Stomach (tissue), 9 donors: Measurements from ENCODE around the gene SLC12A7. TPM values are rescaled to one million over a fixed set of nuclear protein-coding genes. Genes with fewer than 3 reads are reported as not detected.

Experiments
- DNase-seq, 2 donors: peaks; one replicate each; pipeline versions ENCODE4 v3.0.0 to v3.0.0-alpha.2; 2013 to 2019
- H3K27ac ChIP-seq, 5 donors: fragments of 200-600 bp in 4 of 5; sonication (generic) in 4 of 5; one replicate each; pipeline ENCODE4 v1.5.1; 2013 to 2019; ENCODE audit warnings: mild to moderate bottlenecking in 1 of 5, moderate library complexity in 1 of 5
- H3K27me3 ChIP-seq, 3 donors: fragments of 200-600 bp; sonication (generic); one replicate each; pipeline ENCODE4 v1.5.1; 2017 to 2019; ENCODE audit warnings: mixed run types in 1 of 3
- H3K36me3 ChIP-seq, 4 donors: fragments of 200-600 bp; sonication (generic); 1 replicate in 3 of 4; 2 replicates in 1 of 4; pipeline ENCODE4 v1.5.1; 2016 to 2019
- H3K4me1 ChIP-seq, 4 donors: fragments of 200-600 bp; sonication (generic); one replicate each; pipeline ENCODE4 v1.5.1; 2016 to 2019
- H3K4me3 ChIP-seq, 4 donors: fragments of 200-600 bp; sonication (generic) in 3 of 4; one replicate each; pipeline ENCODE4 v1.5.1; 2016 to 2019; ENCODE audit warnings: mild to moderate bottlenecking in 1 of 4
- H3K9me3 ChIP-seq, 4 donors: fragments of 200-600 bp; sonication (generic); one replicate each; pipeline ENCODE4 v1.5.1; 2016 to 2019
- EP300 ChIP-seq: sonication (generic); formaldehyde crosslinking; IDR thresholded peaks from one replicate; pipeline ENCODE4 v1.6.1; 2017; ENCODE audit warnings: antibody characterized with exemption
- POLR2A ChIP-seq, 4 donors: fragments of 450-650 bp; IDR thresholded peaks; one replicate each; pipeline ENCODE4 v1.6.1; 2016; ENCODE audit warnings: antibody characterized with exemption in 4 of 4, control low read depth in 2 of 4, mild to moderate bottlenecking in 1 of 4, moderate library complexity in 1 of 4
- POLR2AphosphoS5 ChIP-seq, 3 donors: sonication (generic); formaldehyde crosslinking; IDR thresholded peaks; one replicate each; pipeline ENCODE4 v1.6.1; 2016; ENCODE audit warnings: antibody characterized with exemption in 3 of 3
- WGBS, 5 donors: extraction: QIAGEN DNeasy Blood & Tissue Kit in 3 of 5; methylation state at CpG; one replicate each; pipeline versions ENCODE4 v1.1.5 to v1.1.7; 2013 to 2018; 5-methylcytosine and 5-hydroxymethylcytosine counted together
- intact Hi-C: fragments of 100-400 bp; cut with DNase I; formaldehyde crosslinking; loops from one replicate; pipeline ENCODE4 v1.15.1; 2023; ENCODE audit warnings: low total_unique reads
- polyA plus RNA-seq, 3 donors: library from polyadenylated mRNA; stranded (reverse); fragments of 200-250 nt; gene quantifications; one replicate each; pipeline ENCODE4 v1.2.3, GENCODE V29; 2013
- total RNA-seq, 5 donors: library from RNA; depleted of rRNA; stranded (reverse); fragments of >200 nt; gene quantifications; one replicate each; pipeline versions ENCODE4 v1.1.0 to v1.2.3, GENCODE V29; 2014 to 2016
- TF ChIP-seq, protein P1 (sequence below), 7 experiments: fragments of 450-650 bp in 4 of 7; fragments of 200-600 bp in 3 of 7; sonication (generic) in 3 of 7; IDR thresholded peaks; one replicate each; pipeline ENCODE4 v1.5.1; 2016 to 2019; ENCODE audit warnings: antibody characterized with exemption in 7 of 7, control low read depth in 2 of 7, mild to moderate bottlenecking in 1 of 7
- donor health status: healthy with polysubstance abuse.
- donor health status: Bipolar disorder and iron deficiency.
- donor health status: healthy.

Gene SLC12A7
- total and polyA plus RNA-seq, 8 donors, result 4.7 to 346 (median 37.7) TPM

DNA sequence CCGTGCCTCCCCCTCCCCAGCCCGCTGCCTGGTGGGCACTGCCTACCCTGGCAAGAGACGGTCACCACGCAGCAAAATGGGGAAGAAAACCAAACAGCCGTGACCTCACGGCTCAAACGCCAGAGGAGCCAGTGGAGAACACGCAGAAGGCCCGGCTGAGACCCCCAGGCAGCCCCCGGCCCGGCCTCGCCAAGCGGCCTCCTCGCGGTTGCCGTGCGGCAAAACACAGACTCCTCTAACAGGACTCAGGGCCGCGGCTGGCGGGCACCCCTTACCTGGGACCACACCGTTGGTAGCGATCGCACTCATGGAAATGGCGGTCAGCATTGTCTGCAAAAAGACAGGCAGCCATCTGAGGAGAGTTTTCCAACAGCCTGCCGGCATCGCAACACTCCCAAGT is 23.8 kb downstream of the SLC12A7 start:
- H3K27ac ChIP-seq, result no peak overlapping the region
- intact Hi-C loops, result no loop called here
- H3K4me3 ChIP-seq, result no peak overlapping the region
- H3K4me1 ChIP-seq, result peaks cover 0 to 27% (median 21%) of the 10 kb centered on the region in 4 donors
- no peaks in the 10 kb centered on the region for H3K9me3 ChIP-seq
- no peak for DNase-seq
- H3K27me3 ChIP-seq, result no peaks in the 10 kb centered on the region
- WGBS, 5 donors, result 96 to 98% (median 98%) methylated on average over 25 to 26 of the region's 26 CpGs
- TF ChIP-seq POLR2AphosphoS5 (IDR thresholded peaks at IDR 0.05) (no peak), EP300 (no peak), POLR2A (IDR thresholded peaks at IDR 0.05) (no peak)
- TF ChIP-seq, protein P1, sequence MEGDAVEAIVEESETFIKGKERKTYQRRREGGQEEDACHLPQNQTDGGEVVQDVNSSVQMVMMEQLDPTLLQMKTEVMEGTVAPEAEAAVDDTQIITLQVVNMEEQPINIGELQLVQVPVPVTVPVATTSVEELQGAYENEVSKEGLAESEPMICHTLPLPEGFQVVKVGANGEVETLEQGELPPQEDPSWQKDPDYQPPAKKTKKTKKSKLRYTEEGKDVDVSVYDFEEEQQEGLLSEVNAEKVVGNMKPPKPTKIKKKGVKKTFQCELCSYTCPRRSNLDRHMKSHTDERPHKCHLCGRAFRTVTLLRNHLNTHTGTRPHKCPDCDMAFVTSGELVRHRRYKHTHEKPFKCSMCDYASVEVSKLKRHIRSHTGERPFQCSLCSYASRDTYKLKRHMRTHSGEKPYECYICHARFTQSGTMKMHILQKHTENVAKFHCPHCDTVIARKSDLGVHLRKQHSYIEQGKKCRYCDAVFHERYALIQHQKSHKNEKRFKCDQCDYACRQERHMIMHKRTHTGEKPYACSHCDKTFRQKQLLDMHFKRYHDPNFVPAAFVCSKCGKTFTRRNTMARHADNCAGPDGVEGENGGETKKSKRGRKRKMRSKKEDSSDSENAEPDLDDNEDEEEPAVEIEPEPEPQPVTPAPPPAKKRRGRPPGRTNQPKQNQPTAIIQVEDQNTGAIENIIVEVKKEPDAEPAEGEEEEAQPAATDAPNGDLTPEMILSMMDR (IDR thresholded peaks at IDR 0.05), result no peak
- peaks cover 78 to 99% (median 93%) of the 10 kb centered on the region in 4 donors for H3K36me3 ChIP-seq

DNA sequence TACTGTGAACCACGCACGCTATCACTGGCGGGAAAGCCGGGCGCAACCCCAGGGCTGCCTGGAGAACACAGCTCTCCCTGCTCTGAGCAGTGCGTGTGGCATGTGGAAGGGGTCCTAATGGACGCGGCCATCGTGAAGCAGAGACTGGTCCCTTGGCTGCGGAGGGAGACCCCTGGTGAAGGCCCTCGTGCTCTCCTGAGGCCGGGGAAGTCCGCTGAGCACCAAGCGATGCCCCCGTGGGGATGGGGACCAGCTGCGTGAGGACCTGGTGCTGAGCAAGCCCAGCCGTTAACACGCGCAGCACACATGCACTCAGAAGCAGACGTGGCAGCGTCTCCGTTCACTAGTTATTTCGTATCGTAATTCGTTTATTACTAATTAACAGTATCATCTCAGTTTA is 24.4 kb downstream of the SLC12A7 start:
- TF ChIP-seq, protein P1 (IDR thresholded peaks at IDR 0.05), result no peak
- TF ChIP-seq POLR2A (IDR thresholded peaks at IDR 0.05), result no peak
- no peak for TF ChIP-seq EP300
- TF ChIP-seq POLR2AphosphoS5 (IDR thresholded peaks at IDR 0.05), result no peak
- no peak for DNase-seq
- Histone ChIP-seq H3K9me3 (no peaks in the 10 kb centered on the region), H3K36me3 (peaks cover 76 to 97% (median 93%) of the 10 kb centered on the region in 4 donors), H3K4me1 (peaks cover 0 to 23% (median 20%) of the 10 kb centered on the region in 4 donors), H3K27me3 (no peaks in the 10 kb centered on the region), H3K4me3 (no peak overlapping the region), H3K27ac (no peak overlapping the region)
- WGBS, 5 donors, result 95 to 98% (median 97%) methylated on average over 22 to 25 of the region's 25 CpGs
- intact Hi-C loops, result no loop called here

DNA sequence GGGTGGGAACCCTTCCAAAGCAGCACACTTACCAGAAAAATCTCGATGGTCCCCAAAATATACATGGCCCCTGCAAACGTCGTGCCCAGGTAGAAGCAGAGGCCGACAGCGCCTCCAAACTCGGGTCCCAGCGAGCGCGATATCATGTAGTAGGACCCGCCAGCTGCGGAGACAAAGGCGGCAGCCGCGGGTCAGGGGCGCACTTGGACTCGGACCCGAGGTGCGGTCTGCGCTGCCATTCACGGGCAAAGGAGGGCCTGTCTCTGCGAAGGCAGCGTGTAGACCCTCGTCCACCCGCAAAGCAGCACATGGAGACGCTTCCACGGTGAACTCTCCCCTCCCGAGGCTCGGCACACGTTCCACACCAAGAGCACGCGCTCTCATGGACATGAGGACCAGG is 25.0 kb downstream of the SLC12A7 start:
- TF ChIP-seq EP300, result no peak
- TF ChIP-seq POLR2A (IDR thresholded peaks at IDR 0.05), result no peak
- no peak for TF ChIP-seq POLR2AphosphoS5 (IDR thresholded peaks at IDR 0.05)
- TF ChIP-seq, protein P1 (IDR thresholded peaks at IDR 0.05), result no peak
- intact Hi-C loops, result no loop called here
- Histone ChIP-seq H3K9me3 (no peaks in the 10 kb centered on the region), H3K36me3 (peaks cover 70 to 96% (median 92%) of the 10 kb centered on the region in 4 donors), H3K27me3 (no peaks in the 10 kb centered on the region), H3K4me1 (peaks cover 0 to 23% (median 20%) of the 10 kb centered on the region in 4 donors), H3K27ac (no peak overlapping the region), H3K4me3 (no peak overlapping the region)
- 95 to 96% (median 95%) methylated on average over 31 of the region's 31 CpGs for WGBS, 5 donors
- no peak for DNase-seq

DNA sequence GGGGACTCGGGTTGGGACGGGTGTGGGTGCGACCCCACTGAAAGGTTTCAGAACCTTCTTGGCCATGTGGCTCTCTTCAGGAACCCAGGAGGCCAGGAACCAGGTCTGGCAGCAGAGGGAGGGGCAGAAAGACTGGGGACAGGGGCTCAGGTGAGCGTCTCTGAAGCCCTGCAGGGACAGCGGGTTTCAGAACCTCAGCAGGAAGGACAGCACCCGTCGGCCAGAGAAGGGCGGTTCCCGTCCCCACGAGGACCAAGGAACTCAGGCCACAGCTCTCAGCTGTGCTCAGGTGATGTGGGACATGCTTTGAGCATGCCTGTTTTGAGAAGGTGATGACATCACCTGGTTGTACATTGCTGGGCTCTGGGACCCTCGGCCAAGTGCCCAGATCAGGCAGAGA is 25.7 kb downstream of the SLC12A7 start:
- Histone ChIP-seq H3K27me3 (no peaks in the 10 kb centered on the region), H3K36me3 (peaks cover 69 to 96% (median 92%) of the 10 kb centered on the region in 4 donors), H3K4me1 (peaks cover 0 to 23% (median 20%) of the 10 kb centered on the region in 4 donors), H3K27ac (no peak overlapping the region), H3K9me3 (no peaks in the 10 kb centered on the region), H3K4me3 (no peak overlapping the region)
- 82 to 90% (median 86%) methylated on average over 11 of the region's 11 CpGs for WGBS, 5 donors
- TF ChIP-seq, protein P1 (IDR thresholded peaks at IDR 0.05), result no peak
- no peak for TF ChIP-seq POLR2AphosphoS5 (IDR thresholded peaks at IDR 0.05)
- TF ChIP-seq EP300, result no peak
- no peak for TF ChIP-seq POLR2A (IDR thresholded peaks at IDR 0.05)
- DNase-seq, result no peak
- intact Hi-C loops, result no loop called here
